Non-pigmented ciliary epithelial cell (primary cell): ENCODE data around the gene CUL5.
"Not testable (repeated sequence)": the region's sequence is repeated elsewhere in the genome, so short reads cannot be mapped to it uniquely, and the experiment has no call there.

Experiments
- DNase-seq: peaks from one replicate; pipeline ENCODE4 v3.0.0-alpha.2; 2010; ENCODE audit warnings: low read depth

The CUL5 gene

GRCh38 chr11:108115500-108116140, 106.9 kb downstream of the CUL5 start:
- peak; percentile 70 for DNase-seq

- no peak for DNase-seq
Measured at GRCh38 chr11:108117746-108118371, 109.2 kb downstream of the CUL5 start.

- not testable (repeated sequence) for DNase-seq
Measured at GRCh38 chr11:108120936-108121273, 112.2 kb downstream of the CUL5 start.

GRCh38 chr11:108121274-108122155, 112.8 kb downstream of the CUL5 start, which contains the start of gene ACAT1:
Gene ACAT1, plus strand, starts transcription at chr11:108121567. Its CDS starts 40 bp downstream, at chr11:108121607.
- no peak for DNase-seq

GRCh38 chr11:108122166-108122628, 113.5 kb downstream of the CUL5 start:
- DNase-seq: no peak

GRCh38 chr11:108125096-108125495, 116.4 kb downstream of the CUL5 start:
- no peak for DNase-seq

GRCh38 chr11:108128772-108129171, 120.1 kb downstream of the CUL5 start:
- DNase-seq: no peak

GRCh38 chr11:108131993-108132392, 123.3 kb downstream of the CUL5 start:
- no peak for DNase-seq

GRCh38 chr11:108132993-108133538, 124.4 kb downstream of the CUL5 start:
- not testable (repeated sequence) for DNase-seq

- no peak for DNase-seq
Measured at GRCh38 chr11:108135845-108136544, 127.3 kb downstream of the CUL5 start.

- DNase-seq: no peak
Measured at GRCh38 chr11:108137212-108137611, 128.5 kb downstream of the CUL5 start.

- no peak for DNase-seq
Measured at GRCh38 chr11:108142304-108142703, 133.6 kb downstream of the CUL5 start.

- DNase-seq: no peak
Measured at GRCh38 chr11:108144615-108145014, 135.9 kb downstream of the CUL5 start.

- no peak for DNase-seq
Measured at GRCh38 chr11:108147150-108147549, 138.5 kb downstream of the CUL5 start.

GRCh38 chr11:108148556-108148955, 139.9 kb downstream of the CUL5 start:
- DNase-seq: no peak

- DNase-seq: no peak
Measured at GRCh38 chr11:108154591-108154990, 145.9 kb downstream of the CUL5 start.
